H1 (cell line): ENCODE results near the gene PLD5. TPM values are rescaled to one million over a fixed set of nuclear protein-coding genes. Genes with fewer than 3 reads are reported as not detected.
"Not testable (repeated sequence)": the region's sequence is repeated elsewhere in the genome, so short reads cannot be mapped to it uniquely, and the experiment has no call there.

ENCODE experiments used
- CTCF ChIA-PET: fragments of 300-600 bp; sonication (Branson Sonifier 250); formaldehyde crosslinking; loops from one replicate; lab custom pipeline; 2021; ENCODE audit not compliant: partially characterized antibody; lab: Charles Lee
- POLR2A ChIA-PET: fragments of 300-600 bp; sonication (Branson Sonifier 250); formaldehyde crosslinking; loops from one replicate; lab custom pipeline; 2021; ENCODE audit warnings: inconsistent platforms; ENCODE audit not compliant: partially characterized antibody; lab: Charles Lee
- DNase-seq, 2 experiments: peaks; one replicate each; pipeline versions ENCODE4 v3.0.0 to v3.0.0-alpha.2; 2010 to 2022; ENCODE audit warnings: low spot score in 2 of 2, low read depth in 1 of 2, mixed read lengths in 1 of 2
- FAIRE-seq: peaks from 2 replicates; lab custom pipeline; 2011; peaks lifted over from hg19 to GRCh38; lab: Jason Lieb, UNC
- H2AFZ ChIP-seq: 2 replicates; pipeline ENCODE4 v1.8.1; 2012; ENCODE audit warnings: low read length, inconsistent platforms
- H2AK5ac ChIP-seq: 2 replicates; pipeline ENCODE4 v1.6.1; 2013; ENCODE audit warnings: low read depth, low read length
- H2BK120ac ChIP-seq: replicated peaks from 2 replicates; pipeline ENCODE3; 2013; ENCODE audit warnings: low read depth, low read length, inconsistent platforms
- H2BK12ac ChIP-seq: 2 replicates; pipeline ENCODE4 v1.6.1; 2013; ENCODE audit warnings: low read depth, low read length
- H2BK15ac ChIP-seq: 2 replicates; pipeline ENCODE4 v1.6.1; 2013; ENCODE audit warnings: low read length
- H2BK20ac ChIP-seq: 2 replicates; pipeline ENCODE4 v1.6.1; 2013; ENCODE audit warnings: low read length
- H2BK5ac ChIP-seq: 2 replicates; pipeline ENCODE4 v1.6.1; 2013; ENCODE audit warnings: low read depth, low read length
- H3K14ac ChIP-seq: 2 replicates; pipeline ENCODE4 v1.6.1; 2013; ENCODE audit warnings: inconsistent platforms; ENCODE audit not compliant: insufficient read length
- H3K18ac ChIP-seq: 2 replicates; pipeline ENCODE4 v1.6.1; 2013; ENCODE audit warnings: low read length; ENCODE audit errors: extremely low read depth
- H3K23ac ChIP-seq: 2 replicates; pipeline ENCODE4 v1.6.1; 2013; ENCODE audit warnings: inconsistent platforms; ENCODE audit not compliant: insufficient read length
- H3K23me2 ChIP-seq: 2 replicates; pipeline ENCODE4 v1.6.1; 2013; ENCODE audit warnings: low read depth, low read length
- H3K27ac ChIP-seq: 2 replicates; pipeline ENCODE4 v1.6.1; 2011; ENCODE audit warnings: low read depth, low read length, inconsistent platforms
- H3K27me3 ChIP-seq, 4 experiments: replicated peaks in 1 of 4; 1 replicate in 1 of 4; 2 replicates in 3 of 4; pipeline versions ENCODE4 v1.6.1 to v1.8.1; 2011 to 2013; ENCODE audit warnings: low read length in 3 of 4, mild to moderate bottlenecking in 3 of 4, inconsistent platforms in 2 of 4, mixed read lengths in 2 of 4, moderate library complexity in 1 of 4; ENCODE audit not compliant: control insufficient read depth in 3 of 4, insufficient read depth in 3 of 4; ENCODE audit errors: extremely low read depth in 1 of 4
- H3K36me3 ChIP-seq, 4 experiments: 2 replicates each; pipeline versions ENCODE4 v1.6.1 to v1.8.1; 2011 to 2013; ENCODE audit warnings: mild to moderate bottlenecking in 4 of 4, low read length in 3 of 4, moderate library complexity in 2 of 4, control low read depth in 1 of 4, inconsistent platforms in 1 of 4; ENCODE audit not compliant: insufficient read depth in 4 of 4, control insufficient read depth in 2 of 4
- H3K4ac ChIP-seq: replicated peaks from 2 replicates; pipeline ENCODE3; 2013; ENCODE audit warnings: low read length, low read depth, mixed read lengths, inconsistent platforms; ENCODE audit not compliant: insufficient read length
- H3K4me1 ChIP-seq, 4 experiments: replicated peaks in 1 of 4; 1 replicate in 1 of 4; 2 replicates in 3 of 4; pipeline versions ENCODE4 v1.6.1 to v1.8.1; 2011 to 2013; ENCODE audit warnings: low read length in 3 of 4, inconsistent platforms in 2 of 4, mixed read lengths in 1 of 4; ENCODE audit not compliant: insufficient read depth in 4 of 4, control insufficient read depth in 3 of 4
- H3K4me2 ChIP-seq, 2 experiments: 2 replicates each; pipeline versions ENCODE4 v1.6.1 to v1.8.1; 2011 to 2013; ENCODE audit warnings: low read depth in 2 of 2, low read length in 2 of 2, control low read depth in 1 of 2, inconsistent platforms in 1 of 2, mild to moderate bottlenecking in 1 of 2; ENCODE audit not compliant: insufficient read depth in 1 of 2
- H3K4me3 ChIP-seq, 4 experiments: fragments of 200-600, 300-600 bp in 1 of 4; sonication (generic), shearing (Covaris generic), sonication (Bioruptor Twin) in 1 of 4; 2 replicates each; pipeline versions ENCODE4 v1.5.1 to v1.8.1; 2011 to 2016; ENCODE audit warnings: low read length in 4 of 4, low read depth in 3 of 4, control low read depth in 2 of 4, inconsistent platforms in 2 of 4, mild to moderate bottlenecking in 2 of 4, mixed read lengths in 1 of 4, moderate library complexity in 1 of 4; ENCODE audit not compliant: insufficient read depth in 2 of 4; ENCODE audit errors: extremely low read depth in 1 of 4
- H3K56ac ChIP-seq: replicated peaks from 2 replicates; pipeline ENCODE3; 2013; ENCODE audit warnings: low read depth, mild to moderate bottlenecking, mixed read lengths, low read length, inconsistent platforms; ENCODE audit not compliant: insufficient read length
- H3K79me1 ChIP-seq: 2 replicates; pipeline ENCODE4 v1.6.1; 2013; ENCODE audit warnings: low read depth, low read length, control low read depth
- H3K79me2 ChIP-seq, 2 experiments: 2 replicates each; pipeline versions ENCODE4 v1.6.1 to v1.8.1; 2012 to 2013; ENCODE audit warnings: low read length in 2 of 2, mild to moderate bottlenecking in 2 of 2, inconsistent platforms in 1 of 2; ENCODE audit not compliant: insufficient read depth in 2 of 2, control insufficient read depth in 1 of 2
- H3K9ac ChIP-seq, 4 experiments: replicated peaks in 1 of 4; 1 replicate in 1 of 4; 2 replicates in 3 of 4; pipeline versions ENCODE4 v1.6.1 to v1.8.1; 2011 to 2013; ENCODE audit warnings: low read depth in 3 of 4, low read length in 3 of 4, control low read depth in 2 of 4, mild to moderate bottlenecking in 2 of 4, moderate library complexity in 2 of 4, inconsistent platforms in 1 of 4; ENCODE audit errors: extremely low read depth in 1 of 4
- H3K9me3 ChIP-seq, 2 experiments: 2 replicates each; pipeline versions ENCODE4 v1.6.1 to v1.8.1; 2012 to 2013; ENCODE audit warnings: mild to moderate bottlenecking in 2 of 2, moderate library complexity in 2 of 2, control low read depth in 1 of 2, inconsistent platforms in 1 of 2, low read depth in 1 of 2, low read length in 1 of 2, mixed read lengths in 1 of 2; ENCODE audit not compliant: insufficient read depth in 2 of 2
- H4K20me1 ChIP-seq, 2 experiments: replicated peaks in 1 of 2; 2 replicates each; pipeline versions ENCODE3 to v1.8.1; 2011 to 2013; ENCODE audit warnings: inconsistent platforms in 2 of 2, low read length in 2 of 2, mild to moderate bottlenecking in 1 of 2; ENCODE audit not compliant: insufficient read depth in 2 of 2, control insufficient read depth in 1 of 2
- H4K5ac ChIP-seq: 2 replicates; pipeline ENCODE4 v1.6.1; 2013; ENCODE audit warnings: low read length, low read depth, mixed read lengths, inconsistent platforms; ENCODE audit not compliant: insufficient read length
- H4K8ac ChIP-seq: 2 replicates; pipeline ENCODE4 v1.8.0; 2013; ENCODE audit warnings: mild to moderate bottlenecking, moderate library complexity, low read length, inconsistent platforms; ENCODE audit not compliant: insufficient read depth; ENCODE audit errors: extremely low read depth
- H4K91ac ChIP-seq: replicated peaks from 2 replicates; pipeline ENCODE3; 2013; ENCODE audit warnings: low read length, mixed read lengths, inconsistent platforms; ENCODE audit not compliant: insufficient read length
- WGBS, 2 experiments: shearing (Covaris generic) in 1 of 2; methylation state at CpG; one replicate each; pipeline versions ENCODE4 v1.1.6 to v1.1.7; 2013 to 2015; ENCODE audit warnings: low lambda C conversion rate in 2 of 2, mixed read lengths in 2 of 2, inconsistent platforms in 1 of 2, low coverage in 1 of 2, missing lambda C conversion rate in 1 of 2; ENCODE audit not compliant: insufficient replicate concordance in 2 of 2, insufficient coverage in 1 of 2, insufficient read length in 1 of 2; ENCODE audit errors: extremely low coverage in 1 of 2, missing lambda C conversion rate in 1 of 2; 5-methylcytosine and 5-hydroxymethylcytosine counted together
- polyA plus RNA-seq, 7 experiments: library from polyadenylated mRNA; depleted of rRNA in 3 of 7; stranded (reverse) in 5 of 7; unstranded in 2 of 7; fragments of >200 nt in 5 of 7; fragments of 200-250 nt in 2 of 7; gene quantifications; 1 replicate in 5 of 7; 2 replicates in 1 of 7; 4 replicates in 1 of 7; pipeline versions ENCODE4 v1.2.1 to v1.2.3, GENCODE V29; 2011 to 2013; ENCODE audit warnings: missing spikeins in 2 of 7, mixed read lengths in 2 of 7
- total RNA-seq: library from RNA; stranded (reverse); fragmentation: NEBNext Ultra II Directional; extraction: Animal tissue kit (Norgen Biotek cat#: 25700); gene quantifications from 2 replicates; pipeline ENCODE4 v1.2.1, GENCODE V29; 2021

PLD5 gene
- total and polyA plus RNA-seq, 2 of the 8 experiments (the other 6 are each of a cell fraction or from before 2014, with no cell fraction given): 0.86 to 8.5 TPM

- H3K9ac ChIP-seq, CTCF ChIA-PET, DNase-seq: not testable (repeated sequence)
Measured at GRCh38 chr1:242210316-242210715, 314.2 kb downstream of the PLD5 start.

More at GRCh38 chr1:242210316-242210715, 314.2 kb downstream of the PLD5 start:
- H4K91ac ChIP-seq, H2BK15ac ChIP-seq, H2BK5ac ChIP-seq, H3K4ac ChIP-seq, H2BK12ac ChIP-seq, H3K23ac ChIP-seq, H4K8ac ChIP-seq, H2AFZ ChIP-seq, FAIRE-seq, H3K18ac ChIP-seq, H3K23me2 ChIP-seq, H4K5ac ChIP-seq, H3K27ac ChIP-seq, H3K27me3 ChIP-seq, H3K14ac ChIP-seq, H3K79me1 ChIP-seq, H2BK20ac ChIP-seq, H3K36me3 ChIP-seq, POLR2A ChIA-PET, H3K79me2 ChIP-seq, H2BK120ac ChIP-seq, H4K20me1 ChIP-seq, H2AK5ac ChIP-seq, H3K4me3 ChIP-seq, H3K56ac ChIP-seq: not testable (repeated sequence)
- Histone ChIP-seq H3K9me3 (peaks cover under 1 to 12% of the 10 kb centered on the region in 2 experiments; a peak in 3 of 4 replicates), H3K4me2 (peak overlapping the region in 1 of 2 experiments; percentile 47; a peak in 1 of 4 replicates), H3K4me1 (peaks cover 8 to 29% (median 24%) of the 10 kb centered on the region in 4 experiments)
- WGBS, 2 experiments: 74% methylated on average over 6 of the region's 7 CpGs; no CpG with 5 or more reads in 1 of the 2 experiments
